Fibroblast of villous mesenchyme (primary cell): Measurements from ENCODE around the gene ITGA11. TPM values are rescaled to one million over a fixed set of nuclear protein-coding genes. Genes with fewer than 3 reads are reported as not detected.

Experiments used
- DNase-seq: peaks from one replicate; pipeline ENCODE4 v3.0.0-alpha.2; 2010; ENCODE audit warnings: low read depth
- H3K4me3 ChIP-seq: 2 replicates; pipeline ENCODE4 v1.5.1; 2011; ENCODE audit warnings: low read depth, mild to moderate bottlenecking, low read length
- CTCF ChIP-seq: IDR thresholded peaks from 2 replicates; pipeline ENCODE4 v1.5.1; 2012; ENCODE audit warnings: low read depth, mild to moderate bottlenecking, low read length; ENCODE audit not compliant: insufficient read depth
- total RNA-seq: library from RNA; depleted of rRNA; stranded (reverse); fragments of >200 nt; gene quantifications from 2 replicates; pipeline ENCODE4 v1.2.3, GENCODE V29; 2012

Gene ITGA11
- total RNA-seq, 1 donor: 87.7 TPM

DNA sequence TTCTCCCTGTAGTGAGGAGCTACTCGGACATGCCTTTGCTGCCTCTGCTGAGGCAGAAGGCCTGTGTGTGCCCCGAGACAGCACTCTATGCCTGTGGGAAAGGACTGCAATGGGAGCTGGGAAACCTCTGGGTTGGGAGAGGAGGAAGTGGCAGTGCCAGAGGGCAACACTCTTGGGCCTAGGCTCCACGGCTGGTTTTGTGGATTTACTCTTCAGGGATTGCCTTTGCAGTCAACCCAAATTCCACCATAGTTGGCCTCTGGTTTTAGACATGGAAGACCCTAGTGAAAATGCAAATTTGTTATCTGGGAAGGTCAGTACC, 46.8 kb downstream of the ITGA11 start:
- no peak for TF ChIP-seq CTCF
- H3K4me3 ChIP-seq: no peak overlapping the region
- no peak for DNase-seq

DNA sequence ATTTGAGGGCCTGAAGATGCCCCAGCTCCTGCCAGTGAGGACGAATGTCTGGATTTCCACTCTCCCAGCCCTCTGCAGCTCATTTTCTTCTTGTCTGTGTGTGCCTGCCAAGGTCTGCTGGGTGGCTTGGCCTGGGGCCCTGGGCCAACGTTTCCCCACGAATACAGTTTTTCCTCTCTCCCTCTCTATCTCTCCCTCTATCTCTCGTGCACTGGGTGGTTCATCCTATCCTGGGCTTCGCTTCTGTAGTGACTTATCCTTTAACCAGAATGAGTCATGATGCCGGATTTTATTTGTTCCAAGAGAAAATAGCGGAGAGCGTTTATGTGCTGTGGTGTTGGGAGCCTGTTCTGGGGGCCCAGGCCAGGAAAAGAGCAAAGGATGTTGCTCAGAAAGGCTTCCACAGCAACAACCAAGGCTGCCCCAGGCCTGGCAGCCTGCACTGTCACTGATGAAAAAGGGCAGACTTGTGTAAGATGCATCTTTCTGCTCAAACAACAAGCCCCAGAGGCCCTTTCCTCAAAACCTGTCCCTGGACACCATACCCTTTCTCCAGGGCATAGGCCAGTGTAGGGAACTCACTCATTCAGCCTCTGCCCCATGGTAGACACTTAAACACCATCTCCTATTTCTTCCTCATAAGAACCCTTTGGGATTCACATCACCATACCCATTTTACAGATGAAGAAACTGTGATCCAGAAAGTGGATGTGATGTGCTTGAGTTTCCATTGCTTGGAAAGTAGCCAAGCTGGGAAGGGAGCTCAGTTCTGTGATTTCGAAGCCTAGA, 47.3 kb downstream of the ITGA11 start:
- H3K4me3 ChIP-seq: no peak overlapping the region
- no peak for TF ChIP-seq CTCF
- peak; percentile 95 for DNase-seq

DNA sequence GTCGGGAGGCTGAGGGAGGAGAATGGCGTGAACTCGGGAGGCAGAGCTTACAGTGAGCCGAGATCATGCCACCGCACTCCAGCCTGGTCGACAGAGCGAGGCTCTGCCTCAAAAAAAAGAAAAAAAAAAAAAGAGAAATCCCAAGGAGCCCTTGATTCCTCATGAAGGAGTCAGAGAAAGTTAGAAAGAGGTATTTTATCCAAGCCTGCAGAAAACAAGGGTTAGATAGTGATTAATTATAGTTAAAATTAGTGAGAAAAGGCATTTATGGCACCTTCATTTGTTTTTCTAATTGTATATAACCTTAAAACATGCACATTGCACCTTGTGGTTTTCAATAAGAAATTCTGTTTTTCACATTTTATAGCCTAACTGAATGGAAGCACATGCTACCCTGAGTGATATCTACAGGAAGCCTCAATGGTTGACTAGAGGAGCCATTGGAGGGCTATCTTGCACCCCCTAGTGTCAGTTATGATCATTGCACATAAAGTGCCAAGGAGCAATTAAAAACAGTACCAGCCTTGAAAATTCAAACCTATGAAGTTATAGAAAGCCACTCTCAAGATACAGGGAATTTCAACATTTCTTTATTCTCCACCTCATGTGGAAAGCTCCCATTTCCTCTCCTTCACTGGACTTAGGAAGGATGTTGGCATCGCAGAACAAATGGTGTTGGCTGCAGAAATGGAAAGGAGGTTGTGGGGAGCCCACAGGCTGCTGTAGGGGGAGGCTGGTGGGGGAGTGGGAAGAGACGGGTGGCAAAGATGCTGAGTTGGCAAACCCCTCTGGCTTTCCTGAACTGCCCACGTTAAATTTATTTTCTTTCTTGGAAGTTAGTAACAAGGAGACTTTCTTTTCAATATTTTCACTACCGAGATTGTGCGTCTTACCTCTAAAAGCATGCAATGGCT, 48.5 kb downstream of the ITGA11 start:
- TF ChIP-seq CTCF: peak; percentile 78
- H3K4me3 ChIP-seq: no peak overlapping the region
- no peak for DNase-seq

DNA sequence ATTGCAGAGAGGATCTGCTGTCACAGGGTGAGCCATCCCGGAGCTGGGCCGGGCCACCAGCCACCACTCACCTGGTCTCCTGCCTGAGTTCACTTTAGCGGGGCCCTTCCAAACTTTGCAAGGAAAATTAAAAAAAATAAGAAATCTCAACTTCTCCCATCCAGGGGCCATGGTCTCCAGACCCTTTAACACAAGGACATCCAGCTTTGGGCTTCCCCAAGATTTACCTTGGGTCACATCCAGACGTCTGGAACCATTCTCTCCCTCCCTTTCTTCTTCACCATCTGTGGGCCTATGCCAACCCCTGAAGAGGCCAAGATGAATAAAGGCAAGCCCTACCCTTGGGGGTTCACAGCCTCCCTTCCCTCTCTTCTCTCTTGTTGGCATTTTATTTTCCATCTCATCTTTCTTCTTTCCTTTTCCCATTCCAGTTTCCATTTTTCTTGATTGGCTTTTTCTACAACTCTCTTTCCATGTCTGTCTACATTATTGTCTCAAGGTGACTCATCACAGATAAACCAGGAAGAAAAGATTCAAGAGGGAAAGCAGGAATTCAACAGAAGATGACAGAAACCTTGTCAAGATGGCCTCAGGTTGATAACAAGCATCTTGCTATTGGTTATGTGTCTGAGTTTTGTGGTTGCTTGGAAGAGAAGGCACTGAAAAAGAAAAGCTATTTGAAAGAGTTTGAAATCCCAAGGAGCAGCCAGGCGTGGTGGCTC, 49.5 kb downstream of the ITGA11 start:
- TF ChIP-seq CTCF: no peak
- H3K4me3 ChIP-seq: no peak overlapping the region
- no peak for DNase-seq

- DNase-seq: no peak
- H3K4me3 ChIP-seq: no peak overlapping the region
- TF ChIP-seq CTCF: no peak
Measured at GRCh38 chr15:68380456-68380855, 51.5 kb downstream of the ITGA11 start.

GRCh38 chr15:68379759-68380290, 52.1 kb downstream of the ITGA11 start:
- no peak overlapping the region for H3K4me3 ChIP-seq
- peak; percentile 68 for DNase-seq
- no peak for TF ChIP-seq CTCF
